Measurements from ENCODE around the gene CHRNA4. TPM values are rescaled to one million over a fixed set of nuclear protein-coding genes. Genes with fewer than 3 reads are reported as not detected.

The CHRNA4 gene
- total RNA-seq, 4 donors from 2014 or later, result 0.54 to 6.3 (median 1.9) TPM

- no peaks in the 10 kb centered on the region for H3K27me3 ChIP-seq
- no peaks in the 10 kb centered on the region for H3K36me3 ChIP-seq
- intact Hi-C loops (cut with DNase I), result no loop called here
- H3K27ac ChIP-seq, result no peak overlapping the region
- no peaks in the 10 kb centered on the region for H3K4me1 ChIP-seq
- no peak for DNase-seq
- H3K4me3 ChIP-seq (replicated peaks in 1 of 3), result no peak overlapping the region
- WGBS, 2 donors, result 75 to 84% methylated on average over 8 to 13 of the region's 21 CpGs
- H3K9me3 ChIP-seq, result no peaks in the 10 kb centered on the region
- no peak for TF ChIP-seq POLR2A (IDR thresholded peaks at IDR 0.05)
Measured at GRCh38 chr20:63314566-63315239, 46.4 kb downstream of the CHRNA4 start.

DNA sequence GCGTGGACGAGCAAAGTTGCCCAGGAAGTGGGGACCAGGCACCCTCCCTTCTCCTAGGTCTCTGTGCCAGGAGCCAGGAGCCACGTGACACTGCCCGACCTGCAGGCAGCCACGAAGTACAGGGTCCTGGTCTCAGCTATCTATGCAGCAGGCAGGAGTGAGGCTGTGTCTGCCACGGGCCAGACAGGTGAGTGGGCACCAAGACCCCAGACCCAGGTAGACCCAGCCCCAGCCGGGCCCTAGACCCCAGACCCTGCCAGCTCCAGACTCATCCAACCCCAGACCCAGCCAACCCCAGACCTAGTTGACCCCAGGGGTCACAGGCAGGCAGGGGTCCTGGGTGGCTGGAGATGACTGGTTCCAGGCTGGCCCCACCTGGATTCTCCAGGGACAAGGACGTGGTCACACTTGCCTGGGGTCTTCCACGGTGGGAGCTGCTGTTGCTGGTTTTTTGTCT is 47.1 kb downstream of the CHRNA4 start:
- Histone ChIP-seq H3K4me3 (replicated peaks in 1 of 3) (no peak overlapping the region), H3K9me3 (no peaks in the 10 kb centered on the region), H3K4me1 (no peaks in the 10 kb centered on the region), H3K27me3 (no peaks in the 10 kb centered on the region), H3K36me3 (no peaks in the 10 kb centered on the region), H3K27ac (no peak overlapping the region)
- DNase-seq, result no peak
- intact Hi-C loops (cut with DNase I), result no loop called here
- TF ChIP-seq CTCF (IDR thresholded peaks at IDR 0.05), result no peak
- no peak for TF ChIP-seq POLR2A (IDR thresholded peaks at IDR 0.05)
- 58 to 64% methylated on average over 2 to 7 of the region's 9 CpGs for WGBS, 2 donors

- intact Hi-C loops (cut with DNase I), result no loop called here
- no peak for DNase-seq
- H3K4me3 ChIP-seq (replicated peaks in 1 of 3), result no peak overlapping the region
Measured at GRCh38 chr20:63313349-63314014, 47.7 kb downstream of the CHRNA4 start.

DNA sequence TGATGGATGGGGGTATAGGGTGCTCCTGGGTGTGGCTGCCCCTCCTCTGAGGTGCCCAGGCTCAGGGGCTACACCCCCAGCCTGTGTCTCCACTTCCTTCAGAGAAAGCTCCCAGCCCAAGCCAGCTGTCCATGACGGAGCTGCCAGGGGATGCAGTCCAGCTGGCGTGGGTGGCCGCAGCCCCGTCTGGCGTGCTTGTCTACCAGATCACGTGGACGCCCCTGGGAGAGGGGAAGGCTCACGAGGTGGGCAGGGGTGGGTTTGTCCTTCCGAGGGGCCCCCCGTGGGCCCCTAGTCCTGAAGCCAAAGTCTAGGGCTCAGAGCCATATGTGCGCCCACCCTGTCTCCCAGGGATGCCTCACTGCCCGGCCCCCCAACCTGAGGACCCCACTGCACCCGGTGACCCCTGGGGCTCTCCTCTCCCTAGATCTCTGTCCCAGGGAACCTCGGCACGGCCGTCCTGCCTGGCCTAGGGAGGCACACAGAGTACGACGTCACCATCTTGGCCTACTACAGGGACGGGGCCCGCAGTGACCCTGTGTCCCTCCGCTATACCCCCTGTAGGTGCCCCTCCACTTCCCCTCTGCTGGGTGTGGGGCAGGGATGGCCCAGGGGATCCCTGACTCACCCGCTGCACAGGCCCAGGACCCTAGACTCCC is 48.3 kb downstream of the CHRNA4 start:
- H3K27ac ChIP-seq, result no peak overlapping the region
- 58 to 93% methylated on average over 5 to 13 of the region's 22 CpGs for WGBS, 2 donors
- H3K36me3 ChIP-seq, result no peaks in the 10 kb centered on the region
- H3K27me3 ChIP-seq, result no peaks in the 10 kb centered on the region
- H3K4me1 ChIP-seq, result no peaks in the 10 kb centered on the region
- TF ChIP-seq POLR2A (IDR thresholded peaks at IDR 0.05) (no peak), CTCF (IDR thresholded peaks at IDR 0.05) (no peak)
- H3K4me3 ChIP-seq (replicated peaks in 1 of 3), result no peak overlapping the region
- no peaks in the 10 kb centered on the region for H3K9me3 ChIP-seq
- DNase-seq, result no peak
- intact Hi-C loops (cut with DNase I), result no loop called here

More at GRCh38 chr20:63313349-63314014, 47.7 kb downstream of the CHRNA4 start:
- Histone ChIP-seq H3K27me3 (no peaks in the 10 kb centered on the region), H3K27ac (no peak overlapping the region), H3K36me3 (no peaks in the 10 kb centered on the region), H3K9me3 (no peaks in the 10 kb centered on the region), H3K4me1 (no peaks in the 10 kb centered on the region)
- TF ChIP-seq CTCF (IDR thresholded peaks at IDR 0.05) (no peak), POLR2A (IDR thresholded peaks at IDR 0.05) (no peak)
- 73 to 74% methylated on average over 12 to 19 of the region's 25 CpGs for WGBS, 2 donors

- no peak for DNase-seq
- 78 to 81% methylated on average over 6 to 8 of the region's 9 CpGs for WGBS, 2 donors
- no peaks in the 10 kb centered on the region for H3K9me3 ChIP-seq
- H3K4me3 ChIP-seq (replicated peaks in 1 of 3), result no peak overlapping the region
- no peak overlapping the region for H3K27ac ChIP-seq
- H3K36me3 ChIP-seq, result no peaks in the 10 kb centered on the region
- H3K27me3 ChIP-seq, result no peaks in the 10 kb centered on the region
- intact Hi-C loops (cut with DNase I), result no loop called here
- TF ChIP-seq CTCF (IDR thresholded peaks at IDR 0.05) (no peak), POLR2A (IDR thresholded peaks at IDR 0.05) (no peak)
- no peaks in the 10 kb centered on the region for H3K4me1 ChIP-seq
Measured at GRCh38 chr20:63312273-63312672, 48.9 kb downstream of the CHRNA4 start.
